ENCODE data around the gene TBC1D12.

The TBC1D12 gene

GRCh38 chr10:94496010-94496409 is 93.7 kb downstream of the TBC1D12 start:
- Histone ChIP-seq H3K79me2 (ENCODE audit: low read length) (no peaks in the 10 kb centered on the region), H2AFZ (ENCODE audit: low read depth, low read length) (no peak overlapping the region), H3K4me2 (ENCODE audit: low read length) (peak overlapping the region; percentile 41), H3K4me1 (ENCODE audit: low read length) (peaks cover 26% of the 10 kb centered on the region), H3K9me3 (ENCODE audit: insufficient read depth, low read length) (no peaks in the 10 kb centered on the region), H3K36me3 (replicated peaks; ENCODE audit: low read depth, low read length) (no peaks in the 10 kb centered on the region), H4K20me1 (ENCODE audit: insufficient read depth, low read length) (no peaks in the 10 kb centered on the region), H3K27ac (ENCODE audit: low read length) (peak overlapping the region; percentile 57), H3K4me3 (ENCODE audit: low read length) (no peak overlapping the region; the same call in 1 of the 2 replicates), H3K27me3 (ENCODE audit: low read depth, low read length) (no peaks in the 10 kb centered on the region), H3K9ac (ENCODE audit: low read length) (no peak overlapping the region)
- TF ChIP-seq, protein P1, sequence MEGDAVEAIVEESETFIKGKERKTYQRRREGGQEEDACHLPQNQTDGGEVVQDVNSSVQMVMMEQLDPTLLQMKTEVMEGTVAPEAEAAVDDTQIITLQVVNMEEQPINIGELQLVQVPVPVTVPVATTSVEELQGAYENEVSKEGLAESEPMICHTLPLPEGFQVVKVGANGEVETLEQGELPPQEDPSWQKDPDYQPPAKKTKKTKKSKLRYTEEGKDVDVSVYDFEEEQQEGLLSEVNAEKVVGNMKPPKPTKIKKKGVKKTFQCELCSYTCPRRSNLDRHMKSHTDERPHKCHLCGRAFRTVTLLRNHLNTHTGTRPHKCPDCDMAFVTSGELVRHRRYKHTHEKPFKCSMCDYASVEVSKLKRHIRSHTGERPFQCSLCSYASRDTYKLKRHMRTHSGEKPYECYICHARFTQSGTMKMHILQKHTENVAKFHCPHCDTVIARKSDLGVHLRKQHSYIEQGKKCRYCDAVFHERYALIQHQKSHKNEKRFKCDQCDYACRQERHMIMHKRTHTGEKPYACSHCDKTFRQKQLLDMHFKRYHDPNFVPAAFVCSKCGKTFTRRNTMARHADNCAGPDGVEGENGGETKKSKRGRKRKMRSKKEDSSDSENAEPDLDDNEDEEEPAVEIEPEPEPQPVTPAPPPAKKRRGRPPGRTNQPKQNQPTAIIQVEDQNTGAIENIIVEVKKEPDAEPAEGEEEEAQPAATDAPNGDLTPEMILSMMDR (IDR thresholded peaks at IDR 0.05; ENCODE audit: low read depth, low read length), result no peak
- TF ChIP-seq EZH2phosphoT487 (IDR thresholded peaks at IDR 0.05; ENCODE audit: low read depth), result no peak

DNA sequence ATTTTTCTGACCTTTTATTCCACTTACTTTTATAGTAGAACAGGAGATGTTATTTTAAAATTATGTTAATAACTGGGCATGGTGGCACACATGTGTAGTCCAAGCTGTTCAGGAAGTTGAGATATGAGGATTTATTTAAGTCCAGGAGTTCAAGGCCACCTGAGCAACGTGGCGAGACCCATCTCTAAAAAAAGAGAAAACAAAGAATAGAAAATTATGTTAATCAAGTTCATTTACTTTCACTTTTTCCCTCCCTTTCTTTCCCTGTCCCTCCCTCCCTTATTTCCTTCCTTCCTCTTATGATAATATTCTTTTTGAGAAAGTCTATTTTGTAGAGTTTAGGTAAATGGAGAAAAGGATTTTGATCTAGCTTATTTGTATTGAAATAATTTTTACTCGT is 94.3 kb downstream of the TBC1D12 start:
- Histone ChIP-seq H3K4me3 (ENCODE audit: low read length) (peak overlapping the region; percentile 7; the same call in 1 of the 2 replicates), H2AFZ (ENCODE audit: low read depth, low read length) (no peak overlapping the region), H4K20me1 (ENCODE audit: insufficient read depth, low read length) (no peaks in the 10 kb centered on the region), H3K4me2 (ENCODE audit: low read length) (peak overlapping the region; percentile 41), H3K9ac (ENCODE audit: low read length) (no peak overlapping the region), H3K79me2 (ENCODE audit: low read length) (no peaks in the 10 kb centered on the region), H3K4me1 (ENCODE audit: low read length) (peaks cover 26% of the 10 kb centered on the region), H3K36me3 (replicated peaks; ENCODE audit: low read depth, low read length) (no peaks in the 10 kb centered on the region), H3K9me3 (ENCODE audit: insufficient read depth, low read length) (no peaks in the 10 kb centered on the region), H3K27me3 (ENCODE audit: low read depth, low read length) (no peaks in the 10 kb centered on the region), H3K27ac (ENCODE audit: low read length) (peak overlapping the region; percentile 57)
- TF ChIP-seq EZH2phosphoT487 (IDR thresholded peaks at IDR 0.05; ENCODE audit: low read depth), result no peak
- TF ChIP-seq, protein P1 (IDR thresholded peaks at IDR 0.05; ENCODE audit: low read depth, low read length), result no peak

DNA sequence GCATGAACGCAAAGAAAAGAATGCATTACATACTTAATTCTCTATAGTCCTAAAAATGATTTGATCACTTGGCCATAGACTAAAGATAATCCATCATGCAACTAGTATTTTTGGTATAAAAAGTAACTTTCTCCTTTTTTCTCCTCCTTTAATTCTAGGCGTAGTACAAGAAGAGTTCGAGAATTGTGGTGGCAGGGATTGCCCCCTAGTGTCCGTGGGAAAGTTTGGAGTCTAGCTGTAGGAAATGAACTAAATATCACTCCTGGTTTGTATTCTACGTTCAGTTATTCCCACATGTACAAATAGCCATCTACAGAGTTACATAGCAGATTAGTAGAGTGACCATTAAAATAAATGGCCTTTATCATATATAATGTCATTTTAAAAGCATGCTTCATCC is 97.7 kb downstream of the TBC1D12 start:
- no peaks in the 10 kb centered on the region for H3K79me2 ChIP-seq (ENCODE audit: low read length)
- no peak overlapping the region for H3K27ac ChIP-seq (ENCODE audit: low read length)
- H3K4me2 ChIP-seq (ENCODE audit: low read length), result no peak overlapping the region
- no peak overlapping the region for H2AFZ ChIP-seq (ENCODE audit: low read depth, low read length)
- no peak overlapping the region for H3K9ac ChIP-seq (ENCODE audit: low read length)
- peaks cover 17% of the 10 kb centered on the region for H3K4me1 ChIP-seq (ENCODE audit: low read length)
- H3K27me3 ChIP-seq (ENCODE audit: low read depth, low read length), result no peaks in the 10 kb centered on the region
- H3K9me3 ChIP-seq (ENCODE audit: insufficient read depth, low read length), result no peaks in the 10 kb centered on the region
- H4K20me1 ChIP-seq (ENCODE audit: insufficient read depth, low read length), result no peaks in the 10 kb centered on the region
- no peaks in the 10 kb centered on the region for H3K36me3 ChIP-seq (replicated peaks; ENCODE audit: low read depth, low read length)
- no peak overlapping the region for H3K4me3 ChIP-seq (ENCODE audit: low read length)
- TF ChIP-seq, protein P1 (IDR thresholded peaks at IDR 0.05; ENCODE audit: low read depth, low read length), result peak; percentile 32
- TF ChIP-seq EZH2phosphoT487 (IDR thresholded peaks at IDR 0.05; ENCODE audit: low read depth), result no peak

- no peak overlapping the region for H3K4me3 ChIP-seq (ENCODE audit: low read length)
- no peaks in the 10 kb centered on the region for H3K4me1 ChIP-seq (ENCODE audit: low read length)
- H3K27ac ChIP-seq (ENCODE audit: low read length), result no peak overlapping the region
- H3K9ac ChIP-seq (ENCODE audit: low read length), result no peak overlapping the region
- no peak overlapping the region for H2AFZ ChIP-seq (ENCODE audit: low read depth, low read length)
- H3K9me3 ChIP-seq (ENCODE audit: insufficient read depth, low read length), result no peaks in the 10 kb centered on the region
- H3K36me3 ChIP-seq (replicated peaks; ENCODE audit: low read depth, low read length), result no peaks in the 10 kb centered on the region
- TF ChIP-seq, protein P1 (IDR thresholded peaks at IDR 0.05; ENCODE audit: low read depth, low read length), result no peak
- no peak for TF ChIP-seq EZH2phosphoT487 (IDR thresholded peaks at IDR 0.05; ENCODE audit: low read depth)
- H3K4me2 ChIP-seq (ENCODE audit: low read length), result no peak overlapping the region
- no peaks in the 10 kb centered on the region for H4K20me1 ChIP-seq (ENCODE audit: insufficient read depth, low read length)
- H3K79me2 ChIP-seq (ENCODE audit: low read length), result no peaks in the 10 kb centered on the region
- H3K27me3 ChIP-seq (ENCODE audit: low read depth, low read length), result no peaks in the 10 kb centered on the region
Observed at GRCh38 chr10:94521276-94522250, 119.2 kb downstream of the TBC1D12 start.
